DOHH2 (cell line): Measurements from ENCODE around the gene EFEMP1.
"Not testable (repeated sequence)": the region's sequence is repeated elsewhere in the genome, so short reads cannot be mapped to it uniquely, and the experiment has no call there.

ENCODE experiments used
- H3F3A ChIP-seq: fragments of 200-600 bp; sonication (generic), shearing (Covaris generic); 2 replicates; pipeline ENCODE4 v1.6.0; 2016; ENCODE audit warnings: antibody characterized with exemption, mild to moderate bottlenecking; ENCODE audit not compliant: control insufficient read depth, insufficient read depth
- H3K27ac ChIP-seq: fragments of 200-600 bp; sonication (generic); 2 replicates; pipeline ENCODE4 v1.5.1; 2014; ENCODE audit warnings: low read depth, mild to moderate bottlenecking, low read length, moderate library complexity
- H3K27me3 ChIP-seq: fragments of 200-600 bp; sonication (generic); 2 replicates; pipeline ENCODE4 v1.6.1; 2014; ENCODE audit warnings: mild to moderate bottlenecking, low read length, mixed read lengths; ENCODE audit not compliant: control insufficient read depth
- H3K36me3 ChIP-seq: fragments of 200-600 bp; sonication (generic); 2 replicates; pipeline ENCODE4 v1.6.1; 2014; ENCODE audit warnings: mild to moderate bottlenecking, low read length, moderate library complexity, mixed read lengths; ENCODE audit not compliant: control insufficient read depth
- H3K4me1 ChIP-seq: fragments of 200-600 bp; sonication (generic); 2 replicates; pipeline ENCODE4 v1.6.1; 2014; ENCODE audit warnings: mild to moderate bottlenecking, low read length, mixed read lengths; ENCODE audit not compliant: control insufficient read depth
- H3K4me2 ChIP-seq: fragments of 200-600 bp; sonication (generic); 2 replicates; pipeline ENCODE4 v1.6.0; 2014; ENCODE audit warnings: mild to moderate bottlenecking, low read length, moderate library complexity
- H3K4me3 ChIP-seq: fragments of 200-600 bp; sonication (generic); 2 replicates; pipeline ENCODE4 v1.5.1; 2014; ENCODE audit warnings: mild to moderate bottlenecking, low read length, mixed read lengths
- H3K79me2 ChIP-seq: fragments of 200-600 bp; sonication (generic); 2 replicates; pipeline ENCODE4 v1.6.1; 2014; ENCODE audit warnings: mild to moderate bottlenecking, low read length, mixed read lengths; ENCODE audit not compliant: control insufficient read depth
- H3K9me2 ChIP-seq: fragments of 200-600 bp; sonication (generic); replicated peaks from 2 replicates; pipeline ENCODE4 v1.6.1; 2014; ENCODE audit warnings: mild to moderate bottlenecking, low read length, mixed read lengths; ENCODE audit not compliant: control insufficient read depth
- H3K9me3 ChIP-seq: fragments of 200-600 bp; sonication (generic); 2 replicates; pipeline ENCODE4 v1.6.1; 2014; ENCODE audit warnings: antibody characterized with exemption, low read length, mixed read lengths; ENCODE audit not compliant: control insufficient read depth, insufficient read depth
- H4K20me1 ChIP-seq: fragments of 200-600 bp; sonication (generic); 2 replicates; pipeline ENCODE4 v1.6.0; 2014; ENCODE audit warnings: low read depth, mild to moderate bottlenecking, antibody characterized with exemption, low read length, moderate library complexity; ENCODE audit not compliant: control insufficient read depth, insufficient read depth
- EZH2phosphoT487 ChIP-seq: fragments of 200-600 bp; sonication (generic); IDR thresholded peaks from 2 replicates; pipeline ENCODE4 v1.6.1; 2017; ENCODE audit warnings: borderline replicate concordance, mild to moderate bottlenecking, antibody characterized with exemption, low read length, moderate library complexity, mixed read lengths
- TF ChIP-seq, protein P1 (sequence below): fragments of 200-600 bp; sonication (generic); IDR thresholded peaks from one replicate; pipeline ENCODE4 v1.5.1; 2014; ENCODE audit warnings: antibody characterized with exemption, mild to moderate bottlenecking, low read depth, low read length; ENCODE audit not compliant: poor library complexity, severe bottlenecking

Gene EFEMP1

GRCh38 chr2:55837073-55837472, 86.5 kb downstream of the EFEMP1 start:
- H3K27ac ChIP-seq, result no peak overlapping the region

DNA sequence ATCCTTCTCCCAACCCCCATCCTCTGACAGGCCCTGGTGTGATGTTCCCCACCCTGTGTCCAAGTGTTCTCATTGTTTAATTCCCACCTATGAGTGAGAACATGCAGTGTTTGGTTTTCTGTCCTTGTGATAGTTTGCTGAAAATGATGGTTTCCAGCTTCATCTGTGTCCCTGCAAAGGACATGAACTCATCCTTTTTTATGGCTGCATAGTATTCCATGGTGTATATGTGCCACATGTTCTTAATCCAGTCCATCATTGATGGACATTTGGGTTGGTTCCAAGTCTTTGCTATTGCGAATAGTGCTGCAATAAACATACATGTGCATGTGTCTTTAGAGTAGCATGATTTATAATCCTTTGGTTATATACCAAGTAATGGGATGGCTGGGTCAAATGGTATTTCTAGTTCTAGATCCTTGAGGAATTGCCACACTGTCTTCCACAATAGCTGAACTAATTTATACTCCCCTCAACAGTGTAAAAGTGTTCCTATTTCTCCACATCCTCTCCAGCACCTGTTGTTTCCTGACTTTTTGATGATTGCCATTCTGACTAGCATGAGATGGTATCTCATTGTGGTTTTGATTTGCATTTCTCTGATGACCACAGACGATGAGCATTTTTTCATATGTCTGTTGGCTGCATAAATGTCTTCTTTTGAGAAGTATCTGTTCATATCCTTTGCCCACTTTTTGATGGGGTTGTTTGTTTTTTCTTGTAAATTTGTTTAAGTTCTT, 91.7 kb downstream of the EFEMP1 start:
- not testable (repeated sequence) for H3K27me3 ChIP-seq, H3K36me3 ChIP-seq, H3K4me1 ChIP-seq, H3F3A ChIP-seq, H3K4me3 ChIP-seq, H3K4me2 ChIP-seq, H3K27ac ChIP-seq, H4K20me1 ChIP-seq, H3K9me3 ChIP-seq, H3K79me2 ChIP-seq, H3K9me2 ChIP-seq

More at GRCh38 chr2:55837073-55837472, 86.5 kb downstream of the EFEMP1 start:
- Histone ChIP-seq H3F3A (no peaks in the 10 kb centered on the region), H4K20me1 (no peaks in the 10 kb centered on the region), H3K27me3 (no peaks in the 10 kb centered on the region), H3K4me1 (no peaks in the 10 kb centered on the region), H3K9me3 (no peaks in the 10 kb centered on the region), H3K9me2 (no peaks in the 10 kb centered on the region), H3K4me3 (no peak overlapping the region), H3K4me2 (no peak overlapping the region), H3K36me3 (no peaks in the 10 kb centered on the region), H3K79me2 (no peaks in the 10 kb centered on the region)
- TF ChIP-seq, protein P1, sequence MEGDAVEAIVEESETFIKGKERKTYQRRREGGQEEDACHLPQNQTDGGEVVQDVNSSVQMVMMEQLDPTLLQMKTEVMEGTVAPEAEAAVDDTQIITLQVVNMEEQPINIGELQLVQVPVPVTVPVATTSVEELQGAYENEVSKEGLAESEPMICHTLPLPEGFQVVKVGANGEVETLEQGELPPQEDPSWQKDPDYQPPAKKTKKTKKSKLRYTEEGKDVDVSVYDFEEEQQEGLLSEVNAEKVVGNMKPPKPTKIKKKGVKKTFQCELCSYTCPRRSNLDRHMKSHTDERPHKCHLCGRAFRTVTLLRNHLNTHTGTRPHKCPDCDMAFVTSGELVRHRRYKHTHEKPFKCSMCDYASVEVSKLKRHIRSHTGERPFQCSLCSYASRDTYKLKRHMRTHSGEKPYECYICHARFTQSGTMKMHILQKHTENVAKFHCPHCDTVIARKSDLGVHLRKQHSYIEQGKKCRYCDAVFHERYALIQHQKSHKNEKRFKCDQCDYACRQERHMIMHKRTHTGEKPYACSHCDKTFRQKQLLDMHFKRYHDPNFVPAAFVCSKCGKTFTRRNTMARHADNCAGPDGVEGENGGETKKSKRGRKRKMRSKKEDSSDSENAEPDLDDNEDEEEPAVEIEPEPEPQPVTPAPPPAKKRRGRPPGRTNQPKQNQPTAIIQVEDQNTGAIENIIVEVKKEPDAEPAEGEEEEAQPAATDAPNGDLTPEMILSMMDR, result no peak
- no peak for TF ChIP-seq EZH2phosphoT487

DNA sequence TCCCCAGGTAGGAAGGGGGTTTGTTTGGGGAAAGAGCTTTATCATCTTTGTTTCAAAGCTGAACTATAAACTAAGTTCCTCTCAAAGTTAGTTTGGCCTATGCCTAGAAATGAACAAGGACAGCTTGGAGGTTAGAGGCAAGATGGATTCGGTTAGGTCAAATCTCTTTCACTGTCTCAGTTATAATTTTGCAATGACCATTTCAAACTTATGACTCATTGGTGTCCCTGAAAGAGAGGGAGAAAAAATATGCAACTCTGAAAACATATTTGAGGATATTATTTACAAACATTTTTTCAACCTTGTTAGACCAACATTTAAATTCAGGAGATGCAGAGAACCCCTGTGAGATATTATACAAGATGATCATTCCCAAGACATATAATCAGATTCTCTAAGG, 95.7 kb downstream of the EFEMP1 start:
- H3K27ac ChIP-seq, result no peak overlapping the region
- H3K36me3 ChIP-seq, result no peaks in the 10 kb centered on the region
- no peaks in the 10 kb centered on the region for H3K9me3 ChIP-seq
- H3K4me3 ChIP-seq, result no peak overlapping the region
- H3F3A ChIP-seq, result no peaks in the 10 kb centered on the region
- H3K4me1 ChIP-seq, result no peaks in the 10 kb centered on the region
- no peaks in the 10 kb centered on the region for H3K79me2 ChIP-seq
- H4K20me1 ChIP-seq, result no peaks in the 10 kb centered on the region
- TF ChIP-seq EZH2phosphoT487, result no peak
- TF ChIP-seq, protein P1, result no peak
- H3K27me3 ChIP-seq, result no peaks in the 10 kb centered on the region
- no peaks in the 10 kb centered on the region for H3K9me2 ChIP-seq
- H3K4me2 ChIP-seq, result no peak overlapping the region

DNA sequence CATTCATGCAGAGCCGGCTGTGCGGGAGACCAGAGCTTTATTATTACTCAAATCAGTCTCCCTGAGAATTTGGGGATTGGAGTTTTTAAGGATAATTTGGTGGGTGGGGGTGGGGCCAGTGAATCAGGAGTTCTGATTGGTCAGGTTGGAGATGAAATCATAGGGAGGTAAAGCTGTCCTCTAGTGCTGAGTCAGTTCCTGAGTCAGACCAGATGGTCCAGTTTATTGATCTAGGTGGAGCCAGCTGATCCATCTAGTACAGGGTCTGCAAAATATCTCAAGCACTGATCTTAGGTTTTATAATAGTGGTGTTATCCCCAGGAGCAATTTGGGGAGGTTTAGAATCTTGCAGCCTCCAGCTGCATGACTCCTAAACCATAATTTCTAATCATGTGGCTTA, 96.2 kb downstream of the EFEMP1 start:
- not testable (repeated sequence) for H4K20me1 ChIP-seq, H3K4me1 ChIP-seq, H3K79me2 ChIP-seq, H3K36me3 ChIP-seq, H3K9me2 ChIP-seq, H3K4me2 ChIP-seq, H3K27me3 ChIP-seq, H3K4me3 ChIP-seq, H3K27ac ChIP-seq, H3F3A ChIP-seq, H3K9me3 ChIP-seq
